Measurements from ENCODE around the gene TMEM201. TPM values are rescaled to one million over a fixed set of nuclear protein-coding genes. Genes with fewer than 3 reads are reported as not detected.

The TMEM201 gene
- total RNA-seq, 2 experiments from 2014 or later: 14.6 to 15.1 TPM

GRCh38 chr1:9601942-9602793, 13.5 kb downstream of the TMEM201 start:
- CTCF ChIA-PET: no interaction called here
- ATAC-seq (no peak), DNase-seq (no peak)
- Mint-ChIP-seq H3K27ac (no peak overlapping the region), H3K4me3 (no peak overlapping the region), H3K4me1 (no peaks in the 10 kb centered on the region), H3K9me3 (ENCODE audit: low read depth) (no peaks in the 10 kb centered on the region), H3K27me3 (no peaks in the 10 kb centered on the region), H3K36me3 (ENCODE audit: low read depth) (peaks cover 9% of the 10 kb centered on the region)
- intact Hi-C loops (cut with DNase I, micrococcal nuclease): no loop called here
- POLR2A ChIA-PET: no interaction called here

DNA sequence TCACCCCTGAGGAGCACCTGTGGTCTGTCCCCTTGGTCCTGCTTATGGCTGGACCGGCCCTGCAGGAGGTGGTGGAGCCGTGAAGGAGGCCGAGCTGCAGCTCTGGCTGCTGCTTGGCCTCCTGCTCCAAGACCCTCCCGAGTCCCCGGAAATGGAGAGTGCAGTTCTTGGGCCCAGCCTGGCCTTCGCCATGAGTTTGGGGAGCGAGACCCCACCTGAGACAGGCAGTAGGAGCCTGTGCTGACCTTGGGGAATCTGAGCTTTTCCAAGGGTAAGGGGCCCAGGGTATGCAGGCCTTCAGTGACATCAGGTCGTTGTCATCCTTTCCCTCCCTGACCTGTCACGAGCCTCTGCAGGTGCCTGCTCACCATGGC, 14.1 kb downstream of the TMEM201 start:
- ChIA-PET CTCF (no interaction called here), POLR2A (no interaction called here)
- Mint-ChIP-seq H3K27me3 (no peaks in the 10 kb centered on the region), H3K4me1 (no peaks in the 10 kb centered on the region), H3K36me3 (ENCODE audit: low read depth) (peaks cover 7% of the 10 kb centered on the region), H3K4me3 (no peak overlapping the region), H3K27ac (no peak overlapping the region), H3K9me3 (ENCODE audit: low read depth) (no peaks in the 10 kb centered on the region)
- ATAC-seq (no peak), DNase-seq (no peak)
- intact Hi-C loops (cut with DNase I, micrococcal nuclease): no loop called here

DNA sequence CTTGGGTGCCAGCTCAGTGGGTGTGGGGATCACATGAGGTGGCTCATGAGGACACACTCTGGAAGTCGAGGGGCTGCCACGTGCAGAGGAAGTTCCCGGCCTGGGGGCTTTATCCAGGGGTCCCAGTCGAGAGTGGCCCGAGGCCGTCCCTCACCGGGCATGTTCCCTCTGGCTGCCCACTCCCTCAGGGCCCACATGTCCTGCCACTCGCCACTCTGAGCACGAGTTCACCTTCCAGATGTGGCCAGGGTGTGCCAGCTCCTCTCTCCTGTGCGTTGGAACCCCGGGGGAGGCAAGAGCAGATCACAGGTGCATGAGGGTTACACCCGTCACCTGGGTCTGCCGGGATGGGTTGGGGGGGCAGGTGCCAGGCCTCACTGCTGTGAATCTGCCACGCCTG, 14.6 kb downstream of the TMEM201 start:
- CTCF ChIA-PET: no interaction called here
- no peaks in the 10 kb centered on the region for H3K9me3 Mint-ChIP-seq (ENCODE audit: low read depth)
- peaks cover 3% of the 10 kb centered on the region for H3K36me3 Mint-ChIP-seq (ENCODE audit: low read depth)
- no peak overlapping the region for H3K27ac Mint-ChIP-seq
- no peaks in the 10 kb centered on the region for H3K27me3 Mint-ChIP-seq
- no peak overlapping the region for H3K4me3 Mint-ChIP-seq
- DNase-seq (no peak), ATAC-seq (no peak)
- intact Hi-C loops (cut with DNase I, micrococcal nuclease): no loop called here
- POLR2A ChIA-PET: no interaction called here
- no peaks in the 10 kb centered on the region for H3K4me1 Mint-ChIP-seq

GRCh38 chr1:9603766-9604753, 15.3 kb downstream of the TMEM201 start:
- no peak for ATAC-seq
- Mint-ChIP-seq H3K4me1 (no peaks in the 10 kb centered on the region), H3K27me3 (no peaks in the 10 kb centered on the region), H3K4me3 (no peak overlapping the region), H3K27ac (no peak overlapping the region), H3K9me3 (ENCODE audit: low read depth) (no peaks in the 10 kb centered on the region), H3K36me3 (ENCODE audit: low read depth) (peaks cover 3% of the 10 kb centered on the region)
- intact Hi-C loops (cut with DNase I, micrococcal nuclease): no loop called here
- CTCF ChIA-PET: no interaction called here
- no peak for DNase-seq
- POLR2A ChIA-PET: interaction anchor here (0.5 kb wide), 1 partner anchor 25 kb away, joined by 3 read pairs; no protein-coding TSS in a partner anchor

DNA sequence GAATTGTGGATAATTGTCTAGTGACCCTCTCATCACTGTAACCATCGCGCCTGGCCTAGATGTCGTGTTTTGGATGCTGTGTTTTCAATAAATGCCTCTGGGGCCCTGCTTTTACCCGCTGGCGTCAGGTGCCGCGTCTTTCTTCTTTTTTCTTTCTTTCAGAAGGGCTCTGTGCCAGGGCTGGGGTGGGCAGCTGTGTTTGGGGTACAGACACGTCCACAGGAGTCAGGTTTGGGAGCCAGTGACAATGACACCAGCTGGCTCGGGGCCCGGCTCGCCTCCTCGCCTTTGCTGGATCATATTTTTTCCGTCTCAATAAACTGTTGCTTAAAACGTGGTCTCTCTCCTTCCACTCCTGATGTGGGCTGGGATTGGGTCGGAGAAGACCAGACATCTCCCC, 16.1 kb downstream of the TMEM201 start:
- POLR2A ChIA-PET: no interaction called here
- peaks cover 3% of the 10 kb centered on the region for H3K36me3 Mint-ChIP-seq (ENCODE audit: low read depth)
- no peaks in the 10 kb centered on the region for H3K4me1 Mint-ChIP-seq
- CTCF ChIA-PET: no interaction called here
- ATAC-seq (no peak), DNase-seq (no peak)
- H3K9me3 Mint-ChIP-seq (ENCODE audit: low read depth): no peaks in the 10 kb centered on the region
- intact Hi-C loops (cut with DNase I, micrococcal nuclease): no loop called here
- no peak overlapping the region for H3K27ac Mint-ChIP-seq
- no peaks in the 10 kb centered on the region for H3K27me3 Mint-ChIP-seq
- no peak overlapping the region for H3K4me3 Mint-ChIP-seq

DNA sequence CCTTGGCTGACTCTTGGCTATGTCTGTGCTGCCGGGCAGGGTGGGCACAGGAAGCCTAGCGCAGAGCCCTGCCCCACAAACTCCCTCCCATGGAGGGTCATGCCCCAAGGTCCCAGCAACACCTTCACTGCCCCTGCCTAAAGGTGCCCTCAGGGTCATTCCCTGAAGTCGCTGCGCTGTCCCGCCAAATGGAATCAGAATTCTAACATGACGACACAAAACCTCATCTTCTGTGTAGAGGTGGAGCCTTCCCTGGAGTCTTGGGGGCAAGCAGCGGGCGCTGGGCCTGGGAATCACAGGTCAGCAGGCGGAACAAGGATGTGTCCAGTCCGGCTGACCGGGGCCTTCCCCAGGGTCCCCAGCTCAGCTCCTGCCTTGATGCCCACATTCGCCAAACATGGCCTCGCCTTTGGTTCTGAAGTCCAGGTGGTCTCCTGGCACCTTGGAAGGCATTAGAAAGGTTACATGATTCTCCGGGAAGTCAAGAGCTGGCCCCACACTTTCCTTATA, 17.3 kb downstream of the TMEM201 start:
- ChIA-PET CTCF (no interaction called here), POLR2A (interaction anchor here (1.0 kb wide), 1 partner anchor 15 kb away, joined by 3 read pairs; no protein-coding TSS in a partner anchor)
- H3K9me3 Mint-ChIP-seq (ENCODE audit: low read depth): no peaks in the 10 kb centered on the region
- H3K27me3 Mint-ChIP-seq: no peaks in the 10 kb centered on the region
- H3K4me3 Mint-ChIP-seq: no peak overlapping the region
- no peaks in the 10 kb centered on the region for H3K4me1 Mint-ChIP-seq
- DNase-seq: no peak
- no peak overlapping the region for H3K27ac Mint-ChIP-seq
- intact Hi-C loops (cut with DNase I, micrococcal nuclease): no loop called here
- ATAC-seq: no peak
- peaks cover 7% of the 10 kb centered on the region for H3K36me3 Mint-ChIP-seq (ENCODE audit: low read depth)

DNA sequence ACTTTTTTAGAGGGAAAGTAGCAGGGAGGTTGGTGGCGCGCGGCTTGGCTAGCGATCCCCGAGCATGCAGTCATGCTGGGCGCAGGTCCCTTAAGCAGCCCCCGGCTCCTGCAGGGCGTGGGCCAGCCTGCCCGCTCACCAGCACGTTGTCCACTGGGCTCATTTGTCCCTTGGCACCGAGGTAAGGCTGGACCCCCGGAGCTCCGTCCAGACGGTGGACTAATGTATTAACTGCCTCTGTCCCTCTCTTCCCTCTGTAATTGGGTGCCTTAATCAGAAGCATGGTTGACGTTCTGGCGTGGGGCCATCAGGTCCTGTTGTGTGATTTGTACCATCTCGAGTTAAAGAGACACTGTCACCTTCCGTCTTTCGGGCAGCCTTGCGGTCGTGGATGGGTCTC, 17.7 kb downstream of the TMEM201 start:
- intact Hi-C loops (cut with DNase I, micrococcal nuclease): no loop called here
- no peaks in the 10 kb centered on the region for H3K4me1 Mint-ChIP-seq
- POLR2A ChIA-PET: no interaction called here
- ATAC-seq (no peak), DNase-seq (no peak)
- no peak overlapping the region for H3K4me3 Mint-ChIP-seq
- no peaks in the 10 kb centered on the region for H3K27me3 Mint-ChIP-seq
- CTCF ChIA-PET: no interaction called here
- no peak overlapping the region for H3K27ac Mint-ChIP-seq
- H3K9me3 Mint-ChIP-seq (ENCODE audit: low read depth): no peaks in the 10 kb centered on the region
- peaks cover 8% of the 10 kb centered on the region for H3K36me3 Mint-ChIP-seq (ENCODE audit: low read depth)

DNA sequence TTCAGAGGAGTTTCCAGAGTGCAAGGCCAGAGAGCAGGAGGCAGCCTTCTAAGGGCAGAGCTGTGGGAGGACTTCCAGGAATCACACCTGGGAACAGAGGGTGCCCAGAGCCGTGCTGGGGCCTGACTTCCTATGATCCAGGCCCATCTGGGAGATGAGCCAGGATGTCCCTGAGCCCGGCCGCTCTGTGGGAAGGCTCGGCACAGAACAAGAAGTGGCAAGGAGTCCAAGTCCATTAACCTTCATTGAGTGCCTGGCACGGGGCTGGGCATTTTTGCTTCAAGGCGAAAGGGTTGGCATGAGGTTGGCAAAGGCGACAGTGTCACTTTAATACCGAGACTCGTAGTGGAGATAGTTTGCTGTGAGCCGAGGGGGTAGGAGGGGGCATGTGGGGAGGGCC, 18.2 kb downstream of the TMEM201 start:
- ChIA-PET POLR2A (interaction anchor here (1.1 kb wide), 1 partner anchor 15 kb away, joined by 3 read pairs; no protein-coding TSS in a partner anchor), CTCF (no interaction called here)
- intact Hi-C loops (cut with DNase I, micrococcal nuclease): no loop called here
- Mint-ChIP-seq H3K27ac (no peak overlapping the region), H3K36me3 (ENCODE audit: low read depth) (peaks cover 8% of the 10 kb centered on the region), H3K4me3 (no peak overlapping the region), H3K9me3 (ENCODE audit: low read depth) (no peaks in the 10 kb centered on the region), H3K27me3 (no peaks in the 10 kb centered on the region), H3K4me1 (no peaks in the 10 kb centered on the region)
- no peak for ATAC-seq
- DNase-seq: no peak

GRCh38 chr1:9607352-9607751, 18.6 kb downstream of the TMEM201 start:
- no peak overlapping the region for H3K27ac Mint-ChIP-seq
- ATAC-seq (no peak), DNase-seq (no peak)
- no peak overlapping the region for H3K4me3 Mint-ChIP-seq
- intact Hi-C loops (cut with DNase I, micrococcal nuclease): no loop called here
- no peaks in the 10 kb centered on the region for H3K4me1 Mint-ChIP-seq
- no peaks in the 10 kb centered on the region for H3K27me3 Mint-ChIP-seq
- peaks cover 8% of the 10 kb centered on the region for H3K36me3 Mint-ChIP-seq (ENCODE audit: low read depth)
- ChIA-PET POLR2A (interaction anchor here (1.1 kb wide), 1 partner anchor 14 kb away, joined by 3 read pairs; no protein-coding TSS in a partner anchor), CTCF (no interaction called here)
- H3K9me3 Mint-ChIP-seq (ENCODE audit: low read depth): no peaks in the 10 kb centered on the region

GRCh38 chr1:9609998-9610397, 21.3 kb downstream of the TMEM201 start:
- no peaks in the 10 kb centered on the region for H3K9me3 Mint-ChIP-seq (ENCODE audit: low read depth)
- ChIA-PET CTCF (no interaction called here), POLR2A (no interaction called here)
- no peak for DNase-seq
- H3K27me3 Mint-ChIP-seq: no peaks in the 10 kb centered on the region
- intact Hi-C loops (cut with DNase I, micrococcal nuclease): no loop called here
- H3K4me3 Mint-ChIP-seq: no peak overlapping the region
- peaks cover 5% of the 10 kb centered on the region for H3K36me3 Mint-ChIP-seq (ENCODE audit: low read depth)
- no peaks in the 10 kb centered on the region for H3K4me1 Mint-ChIP-seq
- no peak overlapping the region for H3K27ac Mint-ChIP-seq
- ATAC-seq: no peak

- Mint-ChIP-seq H3K9me3 (ENCODE audit: low read depth) (no peaks in the 10 kb centered on the region), H3K4me3 (no peak overlapping the region), H3K4me1 (no peaks in the 10 kb centered on the region), H3K27me3 (no peaks in the 10 kb centered on the region), H3K36me3 (ENCODE audit: low read depth) (peaks cover 5% of the 10 kb centered on the region), H3K27ac (no peak overlapping the region)
- intact Hi-C loops (cut with DNase I, micrococcal nuclease): no loop called here
- ATAC-seq (no peak), DNase-seq (no peak)
- ChIA-PET POLR2A (no interaction called here), CTCF (no interaction called here)
Measured at GRCh38 chr1:9610548-9610947, 21.8 kb downstream of the TMEM201 start.

DNA sequence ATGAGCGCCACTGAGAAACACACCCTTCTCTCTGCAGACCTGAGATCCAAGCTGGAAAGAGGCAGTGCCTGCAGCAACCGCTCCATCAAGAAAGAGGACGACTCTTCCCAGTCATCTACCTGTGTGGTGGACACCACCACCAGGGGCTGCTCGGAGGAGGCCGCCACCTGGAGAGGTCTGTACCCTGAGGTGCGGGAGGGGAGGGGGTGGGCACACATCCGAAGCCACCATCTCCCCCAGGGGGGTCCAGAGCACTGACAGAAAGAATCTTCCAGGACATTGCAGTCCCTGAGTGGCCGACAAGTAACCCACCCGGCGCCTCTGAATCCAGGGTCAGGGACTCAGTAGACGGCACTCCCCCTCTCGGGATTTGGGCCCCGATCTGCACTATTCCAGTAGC, 23.0 kb downstream of the TMEM201 start:
- intact Hi-C loops (cut with DNase I, micrococcal nuclease): no loop called here
- Mint-ChIP-seq H3K27ac (no peak overlapping the region), H3K27me3 (no peaks in the 10 kb centered on the region), H3K36me3 (ENCODE audit: low read depth) (peaks cover 5% of the 10 kb centered on the region), H3K9me3 (ENCODE audit: low read depth) (no peaks in the 10 kb centered on the region), H3K4me3 (no peak overlapping the region), H3K4me1 (no peaks in the 10 kb centered on the region)
- POLR2A ChIA-PET: no interaction called here
- CTCF ChIA-PET: no interaction called here
- no peak for ATAC-seq
- no peak for DNase-seq

All from activated CD4-positive, alpha-beta T cell treated with anti-CD3 and anti-CD28 coated beads for 36 hours (primary cell).